Activated B cell treated with CpG ODN at 0.5 μM for 24 hours (primary cell): ENCODE results near the gene OR51E1. TPM values are rescaled to one million over a fixed set of nuclear protein-coding genes. Genes with fewer than 3 reads are reported as not detected.

Experiments used
- ATAC-seq: fragments of 200-7000 bp; cut with Tn5 transposase; one replicate; pipeline ENCODE4 v1.10.0; 2021; ENCODE audit warnings: low read depth, mild to moderate bottlenecking, moderate library complexity
- CTCF ChIA-PET: fragments of 350-600 bp; sonication (Branson Sonifier 250); formaldehyde crosslinking; loops from one replicate; lab custom pipeline; 2021; ENCODE audit warnings: antibody characterized with exemption; lab: Charles Lee
- POLR2A ChIA-PET: fragments of 350-600 bp; sonication (Branson Sonifier 250); formaldehyde crosslinking; loops from one replicate; lab custom pipeline; 2021; ENCODE audit warnings: antibody characterized with exemption; lab: Charles Lee
- DNase-seq: peaks from one replicate; pipeline ENCODE4 v3.0.0; 2022
- H3K27ac Mint-ChIP-seq: one replicate; pipeline ENCODE4 v1.8.0; 2020; ENCODE audit warnings: mixed read lengths
- H3K27me3 Mint-ChIP-seq: one replicate; pipeline ENCODE4 v1.8.0; 2021; ENCODE audit warnings: mixed read lengths
- H3K36me3 Mint-ChIP-seq: one replicate; pipeline ENCODE4 v1.8.0; 2021; ENCODE audit warnings: low read depth, mixed read lengths
- H3K4me1 Mint-ChIP-seq: one replicate; pipeline ENCODE4 v1.8.0; 2021; ENCODE audit warnings: mixed read lengths
- H3K4me3 Mint-ChIP-seq: one replicate; pipeline ENCODE4 v1.8.0; 2020; ENCODE audit warnings: mild to moderate bottlenecking, mixed read lengths
- H3K9me3 Mint-ChIP-seq: one replicate; pipeline ENCODE4 v1.8.0; 2020; ENCODE audit warnings: mixed read lengths
- intact Hi-C: fragments of 100-400 bp; cut with micrococcal nuclease; formaldehyde crosslinking; loops from one replicate; pipeline ENCODE4 v1.15.1; 2024
- total RNA-seq: library from RNA; stranded (reverse); gene quantifications from 2 replicates; pipeline ENCODE4 v1.2.3, GENCODE V29; 2022
- TF ChIP-seq, protein P1 (sequence below): fragments of 200-600 bp; IDR thresholded peaks from one replicate; pipeline ENCODE4 v1.8.0; 2022; ENCODE audit warnings: antibody characterized with exemption, mild to moderate bottlenecking

OR51E1 gene, protein sequence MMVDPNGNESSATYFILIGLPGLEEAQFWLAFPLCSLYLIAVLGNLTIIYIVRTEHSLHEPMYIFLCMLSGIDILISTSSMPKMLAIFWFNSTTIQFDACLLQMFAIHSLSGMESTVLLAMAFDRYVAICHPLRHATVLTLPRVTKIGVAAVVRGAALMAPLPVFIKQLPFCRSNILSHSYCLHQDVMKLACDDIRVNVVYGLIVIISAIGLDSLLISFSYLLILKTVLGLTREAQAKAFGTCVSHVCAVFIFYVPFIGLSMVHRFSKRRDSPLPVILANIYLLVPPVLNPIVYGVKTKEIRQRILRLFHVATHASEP
- total RNA-seq: not detected in 2 replicates

DNA sequence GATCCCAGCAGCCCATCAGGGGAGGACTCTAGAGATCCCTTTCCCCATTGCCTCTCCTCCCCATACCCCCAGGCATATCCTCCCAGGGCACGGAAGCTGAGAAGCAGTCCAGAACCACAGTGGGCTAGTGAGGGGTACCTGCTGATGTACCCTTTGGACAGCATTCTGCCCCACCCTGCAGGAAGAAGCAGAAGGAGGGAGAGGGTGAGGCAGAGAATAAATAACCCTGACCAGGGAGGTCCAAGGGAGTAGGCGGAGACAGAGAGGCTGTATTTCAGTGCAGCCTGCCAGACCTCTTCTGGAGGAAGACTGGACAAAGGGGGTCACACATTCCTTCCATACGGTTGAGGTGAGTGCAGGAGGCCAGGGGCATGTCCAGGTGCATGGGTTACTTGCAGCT lies at the start of gene OR51E1:
Gene OR51E1, plus strand, starts transcription at position 301 of the 400 bp plus-strand sequence. CDS start 8,545 bp downstream, outside the sequence.
- no peak within 1 kb of the TSS for H3K27ac Mint-ChIP-seq
- TF ChIP-seq, protein P1, sequence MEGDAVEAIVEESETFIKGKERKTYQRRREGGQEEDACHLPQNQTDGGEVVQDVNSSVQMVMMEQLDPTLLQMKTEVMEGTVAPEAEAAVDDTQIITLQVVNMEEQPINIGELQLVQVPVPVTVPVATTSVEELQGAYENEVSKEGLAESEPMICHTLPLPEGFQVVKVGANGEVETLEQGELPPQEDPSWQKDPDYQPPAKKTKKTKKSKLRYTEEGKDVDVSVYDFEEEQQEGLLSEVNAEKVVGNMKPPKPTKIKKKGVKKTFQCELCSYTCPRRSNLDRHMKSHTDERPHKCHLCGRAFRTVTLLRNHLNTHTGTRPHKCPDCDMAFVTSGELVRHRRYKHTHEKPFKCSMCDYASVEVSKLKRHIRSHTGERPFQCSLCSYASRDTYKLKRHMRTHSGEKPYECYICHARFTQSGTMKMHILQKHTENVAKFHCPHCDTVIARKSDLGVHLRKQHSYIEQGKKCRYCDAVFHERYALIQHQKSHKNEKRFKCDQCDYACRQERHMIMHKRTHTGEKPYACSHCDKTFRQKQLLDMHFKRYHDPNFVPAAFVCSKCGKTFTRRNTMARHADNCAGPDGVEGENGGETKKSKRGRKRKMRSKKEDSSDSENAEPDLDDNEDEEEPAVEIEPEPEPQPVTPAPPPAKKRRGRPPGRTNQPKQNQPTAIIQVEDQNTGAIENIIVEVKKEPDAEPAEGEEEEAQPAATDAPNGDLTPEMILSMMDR: no peak
- no peaks in the 10 kb centered on the region for H3K9me3 Mint-ChIP-seq
- DNase-seq: no peak
- no peaks in the 10 kb centered on the region for H3K4me1 Mint-ChIP-seq
- ChIA-PET CTCF (no interaction called here), POLR2A (no interaction called here)
- no peak within 1 kb of the TSS for H3K4me3 Mint-ChIP-seq
- no peaks in the 10 kb centered on the region for H3K36me3 Mint-ChIP-seq
- H3K27me3 Mint-ChIP-seq: peaks cover 7% of the 10 kb centered on the region
- no peak for ATAC-seq
- intact Hi-C loops: no loop called here

DNA sequence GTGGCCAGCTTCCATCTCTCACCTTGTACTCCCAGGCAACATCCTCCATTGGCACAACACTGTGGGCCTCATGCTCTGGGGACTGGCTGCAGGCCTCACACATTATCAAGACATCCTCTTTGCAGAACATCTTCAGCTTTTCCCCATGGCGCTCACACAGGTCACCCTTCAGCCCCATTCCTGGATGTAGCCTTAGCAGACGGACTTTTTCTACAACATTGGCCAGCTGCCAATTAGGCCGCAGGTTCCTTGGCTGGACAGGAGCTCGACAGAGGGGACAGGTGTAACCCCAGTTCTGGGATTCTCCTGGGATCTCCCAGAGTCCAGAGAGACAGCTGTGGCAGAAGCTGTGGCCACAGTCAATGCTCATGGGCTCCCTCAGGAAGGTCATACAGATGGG lies 38.7 kb upstream of the OR51E1 start:
- DNase-seq (no peak), ATAC-seq (no peak)
- H3K4me3 Mint-ChIP-seq: no peak overlapping the region
- H3K4me1 Mint-ChIP-seq: peaks cover 37% of the 10 kb centered on the region
- peaks cover 53% of the 10 kb centered on the region for H3K36me3 Mint-ChIP-seq
- intact Hi-C loops: loop anchor here (5.0 to 10.0 kb wide), 3 partner anchors 1090 to 1877 kb away; partner anchors contain the start of genes ARFIP2 and TIMM10B
- H3K27ac Mint-ChIP-seq: no peak overlapping the region
- CTCF ChIA-PET: no interaction called here
- TF ChIP-seq, protein P1: no peak
- H3K9me3 Mint-ChIP-seq: no peaks in the 10 kb centered on the region
- H3K27me3 Mint-ChIP-seq: no peaks in the 10 kb centered on the region
- POLR2A ChIA-PET: no interaction called here

DNA sequence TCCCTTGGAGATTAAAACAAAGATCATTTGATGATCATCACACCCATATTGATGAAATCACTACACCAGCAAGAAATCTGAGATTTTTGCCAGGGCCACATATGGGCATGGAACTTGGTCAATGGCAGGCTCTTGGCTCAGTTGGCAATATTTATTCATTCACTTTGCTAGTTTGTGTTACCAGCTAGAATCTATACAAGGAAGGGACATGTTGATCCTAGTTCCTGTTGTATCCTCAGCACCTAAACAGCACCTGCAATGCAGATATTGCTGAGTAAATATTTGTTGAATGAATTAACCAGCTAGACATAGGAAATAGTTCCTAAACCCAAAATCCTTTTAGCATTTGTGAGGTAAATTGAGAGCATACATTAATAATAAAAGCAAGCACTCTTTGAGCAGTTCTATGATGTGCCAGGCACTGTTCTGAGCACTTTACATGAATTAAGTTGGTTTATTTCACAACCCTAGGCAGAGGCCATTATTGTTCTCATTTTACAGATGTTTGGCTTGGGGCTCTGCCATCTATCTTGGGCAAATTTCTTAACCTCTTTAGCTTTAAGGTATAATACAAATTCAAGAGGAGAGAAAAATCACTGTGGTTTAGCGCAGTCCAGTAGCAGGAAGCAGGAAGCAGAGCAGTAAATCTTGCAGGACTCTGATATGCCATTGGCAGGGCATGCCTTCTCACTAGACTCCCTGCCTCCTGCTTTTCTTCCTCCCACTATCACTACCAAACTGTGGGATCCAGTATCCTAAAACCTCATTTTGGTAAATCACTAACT lies 37.4 kb upstream of the OR51E1 start:
- TF ChIP-seq, protein P1: no peak
- H3K4me1 Mint-ChIP-seq: peaks cover 43% of the 10 kb centered on the region
- no peak overlapping the region for H3K27ac Mint-ChIP-seq
- no peaks in the 10 kb centered on the region for H3K9me3 Mint-ChIP-seq
- CTCF ChIA-PET: interaction anchor here (3.3 kb wide), 1 partner anchor 30 kb away, joined by 14 read pairs; the partner anchor contains the start of gene OR51D1
- peaks cover 39% of the 10 kb centered on the region for H3K36me3 Mint-ChIP-seq
- no peaks in the 10 kb centered on the region for H3K27me3 Mint-ChIP-seq
- ATAC-seq (no peak), DNase-seq (no peak)
- POLR2A ChIA-PET: no interaction called here
- peak overlapping the region; percentile 95 for H3K4me3 Mint-ChIP-seq
- intact Hi-C loops: loop anchor here (5.0 to 10.0 kb wide), 3 partner anchors 1088 to 1876 kb away; partner anchors contain the start of genes ARFIP2 and TIMM10B

DNA sequence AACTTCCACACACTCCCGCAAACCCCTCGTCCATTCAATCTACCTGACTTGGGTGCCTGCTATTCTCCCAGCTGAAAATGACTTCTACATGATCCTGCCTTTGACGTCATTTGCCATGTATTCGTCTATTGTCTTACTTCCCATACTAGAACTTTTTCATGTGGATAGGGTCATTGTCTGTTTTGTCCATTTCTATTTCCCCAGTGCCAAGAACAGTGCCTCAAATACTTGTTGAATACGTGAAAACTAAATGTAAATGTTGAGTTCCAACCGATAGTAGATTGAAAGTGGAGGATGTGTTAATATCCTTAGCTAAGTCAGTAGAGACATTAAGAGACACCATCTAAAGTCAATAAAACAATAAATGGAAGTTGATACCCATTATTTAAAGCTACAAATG lies 36.7 kb upstream of the OR51E1 start:
- ChIA-PET POLR2A (interaction anchor here (1.7 kb wide), 1 partner anchor 1017 kb away, joined by 4 read pairs; the partner anchor contains the start of gene TRIM34), CTCF (interaction anchor here (3.3 kb wide), 1 partner anchor 30 kb away, joined by 14 read pairs; the partner anchor contains the start of gene OR51D1)
- Mint-ChIP-seq H3K27me3 (no peaks in the 10 kb centered on the region), H3K36me3 (peaks cover 32% of the 10 kb centered on the region), H3K4me3 (peak overlapping the region; percentile 95), H3K9me3 (no peaks in the 10 kb centered on the region), H3K27ac (peak overlapping the region; percentile 91), H3K4me1 (peaks cover 43% of the 10 kb centered on the region)
- no peak for DNase-seq
- intact Hi-C loops: loop anchor here (5.0 to 10.0 kb wide), 3 partner anchors 1088 to 1875 kb away; partner anchors contain the start of genes ARFIP2 and TIMM10B
- TF ChIP-seq, protein P1: no peak
- no peak for ATAC-seq
